ENCODE measurements around the gene TMEM63A.

DNA sequence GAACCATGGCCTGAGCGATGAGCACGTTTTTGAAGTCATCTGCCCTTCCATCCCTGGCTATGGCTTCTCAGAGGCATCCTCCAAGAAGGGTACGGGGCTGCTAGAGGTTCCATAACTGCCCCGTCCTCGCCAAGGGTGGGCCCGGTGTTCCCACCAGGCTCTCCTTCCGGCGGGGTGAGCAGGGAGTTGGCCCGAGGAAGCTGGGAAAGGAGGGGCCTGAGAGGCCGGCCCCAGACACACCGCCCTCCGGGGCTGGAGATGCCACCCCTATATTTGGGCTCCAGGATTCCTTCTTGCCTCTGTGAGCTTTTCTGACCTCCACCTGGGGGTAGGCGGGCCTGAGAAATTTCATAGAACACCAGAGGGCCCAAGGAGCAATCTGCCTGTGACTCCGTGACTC lies 43.4 kb downstream of the TMEM63A start:
- TF ChIP-seq, protein P1, sequence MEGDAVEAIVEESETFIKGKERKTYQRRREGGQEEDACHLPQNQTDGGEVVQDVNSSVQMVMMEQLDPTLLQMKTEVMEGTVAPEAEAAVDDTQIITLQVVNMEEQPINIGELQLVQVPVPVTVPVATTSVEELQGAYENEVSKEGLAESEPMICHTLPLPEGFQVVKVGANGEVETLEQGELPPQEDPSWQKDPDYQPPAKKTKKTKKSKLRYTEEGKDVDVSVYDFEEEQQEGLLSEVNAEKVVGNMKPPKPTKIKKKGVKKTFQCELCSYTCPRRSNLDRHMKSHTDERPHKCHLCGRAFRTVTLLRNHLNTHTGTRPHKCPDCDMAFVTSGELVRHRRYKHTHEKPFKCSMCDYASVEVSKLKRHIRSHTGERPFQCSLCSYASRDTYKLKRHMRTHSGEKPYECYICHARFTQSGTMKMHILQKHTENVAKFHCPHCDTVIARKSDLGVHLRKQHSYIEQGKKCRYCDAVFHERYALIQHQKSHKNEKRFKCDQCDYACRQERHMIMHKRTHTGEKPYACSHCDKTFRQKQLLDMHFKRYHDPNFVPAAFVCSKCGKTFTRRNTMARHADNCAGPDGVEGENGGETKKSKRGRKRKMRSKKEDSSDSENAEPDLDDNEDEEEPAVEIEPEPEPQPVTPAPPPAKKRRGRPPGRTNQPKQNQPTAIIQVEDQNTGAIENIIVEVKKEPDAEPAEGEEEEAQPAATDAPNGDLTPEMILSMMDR (IDR thresholded peaks at IDR 0.05), result no peak
- TF ChIP-seq POLR2A (IDR thresholded peaks at IDR 0.05), result no peak
